ENCODE results near the gene VPS18.

VPS18 gene

GRCh38 chr15:40879609-40880008 is 14.6 kb upstream of the VPS18 start:
- TF ChIP-seq, protein P1, sequence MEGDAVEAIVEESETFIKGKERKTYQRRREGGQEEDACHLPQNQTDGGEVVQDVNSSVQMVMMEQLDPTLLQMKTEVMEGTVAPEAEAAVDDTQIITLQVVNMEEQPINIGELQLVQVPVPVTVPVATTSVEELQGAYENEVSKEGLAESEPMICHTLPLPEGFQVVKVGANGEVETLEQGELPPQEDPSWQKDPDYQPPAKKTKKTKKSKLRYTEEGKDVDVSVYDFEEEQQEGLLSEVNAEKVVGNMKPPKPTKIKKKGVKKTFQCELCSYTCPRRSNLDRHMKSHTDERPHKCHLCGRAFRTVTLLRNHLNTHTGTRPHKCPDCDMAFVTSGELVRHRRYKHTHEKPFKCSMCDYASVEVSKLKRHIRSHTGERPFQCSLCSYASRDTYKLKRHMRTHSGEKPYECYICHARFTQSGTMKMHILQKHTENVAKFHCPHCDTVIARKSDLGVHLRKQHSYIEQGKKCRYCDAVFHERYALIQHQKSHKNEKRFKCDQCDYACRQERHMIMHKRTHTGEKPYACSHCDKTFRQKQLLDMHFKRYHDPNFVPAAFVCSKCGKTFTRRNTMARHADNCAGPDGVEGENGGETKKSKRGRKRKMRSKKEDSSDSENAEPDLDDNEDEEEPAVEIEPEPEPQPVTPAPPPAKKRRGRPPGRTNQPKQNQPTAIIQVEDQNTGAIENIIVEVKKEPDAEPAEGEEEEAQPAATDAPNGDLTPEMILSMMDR (IDR thresholded peaks at IDR 0.05; ENCODE audit: low read depth, low read length), result no peak
- DNase-seq, result no peak
- H3K36me3 ChIP-seq, result no peaks in the 10 kb centered on the region
- H3K4me1 ChIP-seq, result no peaks in the 10 kb centered on the region
- no peaks in the 10 kb centered on the region for H3K9me3 ChIP-seq
- H3K27me3 ChIP-seq, result no peaks in the 10 kb centered on the region
- H3K4me3 ChIP-seq (ENCODE audit: low read depth, low read length), result no peak overlapping the region

DNA sequence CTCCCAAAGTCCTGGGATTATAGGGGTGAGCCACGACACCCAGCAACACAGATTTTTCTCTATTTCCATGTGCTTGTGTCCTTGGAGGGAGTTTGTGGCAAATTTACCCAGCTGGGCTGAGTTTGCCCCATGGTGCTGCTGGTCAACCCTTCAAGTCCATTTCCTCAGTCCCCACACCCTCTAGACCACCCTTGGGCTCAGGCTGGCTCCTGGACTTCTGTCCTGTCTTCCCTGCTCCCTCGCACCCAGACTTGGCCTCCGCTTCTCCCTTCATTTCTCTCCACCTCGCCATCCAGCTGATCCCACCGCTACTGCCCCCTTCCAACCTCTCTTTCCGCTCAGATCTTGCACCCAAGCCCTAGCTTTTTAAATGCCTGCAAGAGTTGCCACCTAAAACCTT is 12.9 kb upstream of the VPS18 start:
- no peak for DNase-seq
- Histone ChIP-seq H3K4me3 (ENCODE audit: low read depth, low read length) (no peak overlapping the region), H3K9me3 (no peaks in the 10 kb centered on the region), H3K4me1 (no peaks in the 10 kb centered on the region), H3K27me3 (no peaks in the 10 kb centered on the region), H3K36me3 (no peaks in the 10 kb centered on the region)
- TF ChIP-seq, protein P1 (IDR thresholded peaks at IDR 0.05; ENCODE audit: low read depth, low read length), result no peak

DNA sequence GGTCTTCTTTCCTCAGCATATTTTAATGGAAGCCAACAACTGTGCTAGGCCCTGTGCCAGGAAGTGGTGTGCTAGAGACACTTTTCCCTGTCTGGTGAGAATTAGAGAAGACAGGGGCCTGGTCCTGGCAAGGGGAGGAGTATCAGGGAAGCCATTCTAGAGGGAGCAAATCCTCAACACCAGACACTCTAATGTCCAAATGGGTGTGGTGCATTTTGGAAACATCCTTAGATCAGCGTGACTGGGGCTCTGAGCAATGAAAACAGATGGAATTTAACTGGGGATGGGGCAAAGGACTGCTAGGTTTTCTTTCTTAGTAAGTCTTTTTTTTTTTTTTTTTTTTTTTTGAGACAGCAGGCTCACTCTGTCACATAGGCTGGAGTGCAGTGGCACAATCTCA is 7.7 kb upstream of the VPS18 start:
- no peak overlapping the region for H3K4me3 ChIP-seq (ENCODE audit: low read depth, low read length)
- TF ChIP-seq, protein P1 (IDR thresholded peaks at IDR 0.05; ENCODE audit: low read depth, low read length), result no peak
- no peaks in the 10 kb centered on the region for H3K27me3 ChIP-seq

GRCh38 chr15:40889112-40889511 is 5.1 kb upstream of the VPS18 start:
- no peaks in the 10 kb centered on the region for H3K36me3 ChIP-seq
- no peak overlapping the region for H3K4me3 ChIP-seq (ENCODE audit: low read depth, low read length)
- H3K27me3 ChIP-seq, result no peaks in the 10 kb centered on the region
- H3K4me1 ChIP-seq, result no peaks in the 10 kb centered on the region
- DNase-seq, result no peak
- TF ChIP-seq, protein P1 (IDR thresholded peaks at IDR 0.05; ENCODE audit: low read depth, low read length), result no peak
- no peaks in the 10 kb centered on the region for H3K9me3 ChIP-seq

More for the DNA sequence above, 7.7 kb upstream of the VPS18 start:
- no peaks in the 10 kb centered on the region for H3K4me1 ChIP-seq
- DNase-seq, result no peak
- no peaks in the 10 kb centered on the region for H3K9me3 ChIP-seq
- no peaks in the 10 kb centered on the region for H3K36me3 ChIP-seq

DNA sequence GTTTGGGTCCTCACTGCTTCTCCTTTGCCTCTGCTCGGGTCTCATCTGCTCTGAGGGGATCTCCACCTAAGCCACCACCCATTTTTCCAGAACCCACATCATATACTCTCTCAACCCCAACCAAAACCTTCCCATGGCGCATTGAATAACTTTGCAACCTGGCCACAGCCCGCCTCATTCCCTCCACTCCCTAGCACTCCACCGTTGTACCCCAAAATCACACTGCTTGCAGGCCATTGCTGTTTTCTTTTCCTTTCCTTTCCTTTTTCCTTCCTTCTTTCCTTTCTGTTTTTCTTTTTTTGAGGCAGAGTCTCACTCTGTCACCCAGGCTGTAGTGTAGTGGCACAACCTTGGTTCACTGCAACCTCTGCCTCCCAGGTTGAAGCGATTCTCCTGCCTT is 3.1 kb upstream of the VPS18 start:
- no peak for DNase-seq
- Histone ChIP-seq H3K4me1 (no peaks in the 10 kb centered on the region), H3K4me3 (ENCODE audit: low read depth, low read length) (no peak overlapping the region), H3K9me3 (no peaks in the 10 kb centered on the region), H3K27me3 (no peaks in the 10 kb centered on the region), H3K36me3 (peaks cover 3% of the 10 kb centered on the region; the same call in 1 of the 2 replicates)
- TF ChIP-seq, protein P1 (IDR thresholded peaks at IDR 0.05; ENCODE audit: low read depth, low read length), result no peak

DNA sequence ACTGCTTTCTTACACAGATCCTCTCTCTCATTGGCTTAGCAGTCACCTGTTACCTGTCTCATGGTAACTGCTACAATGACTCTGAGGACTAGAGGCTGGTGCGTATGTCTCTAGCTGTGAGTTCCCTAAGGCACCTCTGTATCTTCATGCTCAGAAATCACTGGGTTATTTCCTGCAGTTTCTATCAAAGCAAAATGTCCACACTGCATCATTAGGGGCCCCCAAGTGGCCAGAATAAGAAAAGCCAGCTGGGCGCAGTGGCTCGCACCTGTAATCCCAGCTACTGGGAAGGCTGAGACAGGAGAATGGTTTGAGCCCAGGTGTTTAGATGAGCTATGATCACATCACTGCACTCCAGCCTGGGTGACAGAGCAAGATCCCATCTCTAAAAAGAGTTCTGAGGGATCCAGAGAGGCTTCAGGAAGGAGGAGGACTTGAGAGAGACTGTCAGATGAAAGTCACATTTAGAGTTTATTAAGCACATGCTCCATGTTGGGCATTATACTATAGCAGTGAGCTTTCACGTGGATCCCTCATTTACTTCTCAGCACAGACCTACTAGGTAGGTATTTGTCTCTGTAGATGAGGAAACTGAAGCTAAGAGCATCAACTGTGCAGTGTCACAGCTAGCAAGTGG is 2.3 kb upstream of the VPS18 start:
- TF ChIP-seq, protein P1 (IDR thresholded peaks at IDR 0.05; ENCODE audit: low read depth, low read length), result peak; percentile 81
- Histone ChIP-seq H3K4me1 (no peaks in the 10 kb centered on the region), H3K27me3 (no peaks in the 10 kb centered on the region), H3K4me3 (ENCODE audit: low read depth, low read length) (no peak overlapping the region), H3K9me3 (no peaks in the 10 kb centered on the region), H3K36me3 (peaks cover 3% of the 10 kb centered on the region; the same call in 1 of the 2 replicates)
- DNase-seq, result peak; percentile 58

Measured in BE2C (cell line).